Endothelial cell (in vitro differentiated cells): ENCODE data around the gene DRC3. TPM values are rescaled to one million over a fixed set of nuclear protein-coding genes. Genes with fewer than 3 reads are reported as not detected.
A peak's percentile ranks its signal among the peaks of the same experiment; 100 is the strongest.

Experiments
- DNase-seq: peaks from one replicate; pipeline ENCODE4 v3.0.0; 2021; ENCODE audit warnings: low spot score
- H3K27ac Mint-ChIP-seq: one replicate; pipeline ENCODE4 v1.8.0; 2021; ENCODE audit warnings: mixed read lengths, inconsistent platforms; ENCODE audit not compliant: unreplicated experiment
- H3K27me3 Mint-ChIP-seq: one replicate; pipeline ENCODE4 v1.8.0; 2021; ENCODE audit warnings: mild to moderate bottlenecking, moderate library complexity, mixed read lengths, inconsistent platforms; ENCODE audit not compliant: unreplicated experiment
- H3K36me3 Mint-ChIP-seq: one replicate; pipeline ENCODE4 v1.8.0; 2021; ENCODE audit warnings: mild to moderate bottlenecking, low read depth, mixed read lengths, inconsistent platforms; ENCODE audit not compliant: unreplicated experiment
- H3K4me1 Mint-ChIP-seq: one replicate; pipeline ENCODE4 v1.8.0; 2021; ENCODE audit warnings: mild to moderate bottlenecking, mixed read lengths, inconsistent platforms; ENCODE audit not compliant: unreplicated experiment
- H3K4me3 Mint-ChIP-seq: one replicate; pipeline ENCODE4 v1.8.0; 2021; ENCODE audit warnings: mild to moderate bottlenecking, mixed read lengths, inconsistent platforms; ENCODE audit not compliant: unreplicated experiment
- H3K9me3 Mint-ChIP-seq: one replicate; pipeline ENCODE4 v1.8.0; 2021; ENCODE audit warnings: mixed read lengths, inconsistent platforms; ENCODE audit not compliant: unreplicated experiment
- total RNA-seq: library from RNA; stranded (reverse); fragmentation: NEBNext Ultra II Directional; extraction: Animal tissue kit (Norgen Biotek cat#: 25700); gene quantifications from one replicate; pipeline ENCODE4 v1.2.1, GENCODE V29; 2021; ENCODE audit not compliant: unreplicated experiment
- TF ChIP-seq, protein P1 (sequence below): fragments of 200-600 bp; sonication (generic); IDR thresholded peaks from one replicate; pipeline ENCODE4 v1.5.0; 2021; ENCODE audit warnings: antibody characterized with exemption; ENCODE audit not compliant: unreplicated experiment

The DRC3 gene
- total RNA-seq, 1 donor from 2014 or later, result 4.3 TPM

DNA sequence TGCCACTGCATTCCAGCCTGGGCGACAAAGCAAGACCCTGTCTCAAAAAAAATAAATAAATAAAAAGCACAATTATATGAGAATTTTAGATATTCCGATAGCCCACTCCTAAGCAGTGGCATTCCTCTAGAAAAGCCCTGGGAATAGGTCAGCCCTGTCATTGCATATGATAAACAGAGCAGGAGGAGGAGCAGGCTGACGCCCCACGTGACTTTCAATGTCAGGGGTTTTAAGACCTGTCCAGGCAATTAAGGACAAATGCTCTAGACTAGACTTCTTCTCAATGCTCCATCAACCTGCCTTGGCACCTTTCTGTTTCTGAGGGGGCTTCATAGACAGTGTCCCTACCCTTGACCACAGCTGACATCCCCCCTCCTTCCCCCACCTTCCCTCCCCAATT, 8.0 kb upstream of the DRC3 start:
- Mint-ChIP-seq H3K27me3 (peaks cover 1% of the 10 kb centered on the region), H3K4me3 (no peak overlapping the region)

DNA sequence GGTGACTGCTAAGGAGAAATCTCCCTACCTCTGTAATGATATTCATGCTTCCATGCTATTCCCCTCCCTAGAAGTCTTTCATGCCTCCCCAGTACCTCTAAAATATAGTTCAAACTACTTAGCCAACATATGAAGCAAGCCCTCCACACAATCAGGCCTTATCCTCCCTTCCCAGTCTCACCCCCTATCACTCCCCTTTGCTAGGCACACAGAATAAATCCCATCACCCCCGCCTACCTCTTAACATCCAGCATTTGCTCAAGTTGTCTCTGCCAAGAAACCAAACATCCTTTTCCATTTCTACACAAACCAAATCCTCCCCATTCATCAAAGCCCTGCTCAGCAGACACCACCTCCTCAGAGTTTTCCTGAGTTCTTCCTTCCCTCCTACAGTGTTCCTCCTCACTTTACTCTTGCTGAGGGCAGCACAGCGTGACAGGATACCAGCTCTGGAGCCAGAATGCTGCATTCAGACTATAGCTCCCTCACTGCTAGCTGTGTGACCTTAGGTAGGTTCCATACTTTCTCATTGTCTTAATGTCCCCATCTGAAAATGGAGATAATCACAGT, 7.4 kb upstream of the DRC3 start:
- TF ChIP-seq, protein P1, sequence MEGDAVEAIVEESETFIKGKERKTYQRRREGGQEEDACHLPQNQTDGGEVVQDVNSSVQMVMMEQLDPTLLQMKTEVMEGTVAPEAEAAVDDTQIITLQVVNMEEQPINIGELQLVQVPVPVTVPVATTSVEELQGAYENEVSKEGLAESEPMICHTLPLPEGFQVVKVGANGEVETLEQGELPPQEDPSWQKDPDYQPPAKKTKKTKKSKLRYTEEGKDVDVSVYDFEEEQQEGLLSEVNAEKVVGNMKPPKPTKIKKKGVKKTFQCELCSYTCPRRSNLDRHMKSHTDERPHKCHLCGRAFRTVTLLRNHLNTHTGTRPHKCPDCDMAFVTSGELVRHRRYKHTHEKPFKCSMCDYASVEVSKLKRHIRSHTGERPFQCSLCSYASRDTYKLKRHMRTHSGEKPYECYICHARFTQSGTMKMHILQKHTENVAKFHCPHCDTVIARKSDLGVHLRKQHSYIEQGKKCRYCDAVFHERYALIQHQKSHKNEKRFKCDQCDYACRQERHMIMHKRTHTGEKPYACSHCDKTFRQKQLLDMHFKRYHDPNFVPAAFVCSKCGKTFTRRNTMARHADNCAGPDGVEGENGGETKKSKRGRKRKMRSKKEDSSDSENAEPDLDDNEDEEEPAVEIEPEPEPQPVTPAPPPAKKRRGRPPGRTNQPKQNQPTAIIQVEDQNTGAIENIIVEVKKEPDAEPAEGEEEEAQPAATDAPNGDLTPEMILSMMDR, result no peak
- Mint-ChIP-seq H3K9me3 (no peaks in the 10 kb centered on the region), H3K36me3 (no peaks in the 10 kb centered on the region), H3K4me3 (no peak overlapping the region), H3K4me1 (peaks cover 14% of the 10 kb centered on the region), H3K27ac (peak overlapping the region; percentile 62), H3K27me3 (peaks cover 2% of the 10 kb centered on the region)
- DNase-seq, result no peak

More for the DNA sequence above, 8.0 kb upstream of the DRC3 start:
- Mint-ChIP-seq H3K9me3 (no peaks in the 10 kb centered on the region), H3K36me3 (no peaks in the 10 kb centered on the region), H3K4me1 (peaks cover 17% of the 10 kb centered on the region), H3K27ac (no peak overlapping the region)
- TF ChIP-seq, protein P1, result no peak
- no peak for DNase-seq

DNA sequence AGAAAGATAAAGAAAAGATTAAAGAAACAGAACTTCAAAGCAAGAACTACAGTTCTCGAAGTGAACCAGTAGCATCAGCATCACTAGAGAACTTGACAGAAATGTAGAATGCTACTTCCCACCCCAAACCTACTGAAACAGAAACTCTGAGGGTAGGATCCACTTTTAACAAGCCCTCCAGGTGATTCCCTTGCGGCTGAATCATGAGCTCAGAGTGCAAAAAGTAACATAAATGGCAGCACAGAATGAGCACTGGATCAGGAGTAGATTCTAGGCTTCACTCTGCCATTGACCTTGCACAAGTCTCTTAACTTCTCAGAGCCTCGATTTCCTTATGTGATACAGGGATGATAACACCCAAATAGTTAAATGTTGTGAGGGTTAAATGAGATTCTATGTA, 6.3 kb upstream of the DRC3 start:
- H3K27me3 Mint-ChIP-seq, result peaks cover 4% of the 10 kb centered on the region
- no peak for DNase-seq
- H3K4me1 Mint-ChIP-seq, result peaks cover 17% of the 10 kb centered on the region
- H3K9me3 Mint-ChIP-seq, result no peaks in the 10 kb centered on the region
- H3K4me3 Mint-ChIP-seq, result no peak overlapping the region
- TF ChIP-seq, protein P1, result no peak
- H3K27ac Mint-ChIP-seq, result no peak overlapping the region
- no peaks in the 10 kb centered on the region for H3K36me3 Mint-ChIP-seq

DNA sequence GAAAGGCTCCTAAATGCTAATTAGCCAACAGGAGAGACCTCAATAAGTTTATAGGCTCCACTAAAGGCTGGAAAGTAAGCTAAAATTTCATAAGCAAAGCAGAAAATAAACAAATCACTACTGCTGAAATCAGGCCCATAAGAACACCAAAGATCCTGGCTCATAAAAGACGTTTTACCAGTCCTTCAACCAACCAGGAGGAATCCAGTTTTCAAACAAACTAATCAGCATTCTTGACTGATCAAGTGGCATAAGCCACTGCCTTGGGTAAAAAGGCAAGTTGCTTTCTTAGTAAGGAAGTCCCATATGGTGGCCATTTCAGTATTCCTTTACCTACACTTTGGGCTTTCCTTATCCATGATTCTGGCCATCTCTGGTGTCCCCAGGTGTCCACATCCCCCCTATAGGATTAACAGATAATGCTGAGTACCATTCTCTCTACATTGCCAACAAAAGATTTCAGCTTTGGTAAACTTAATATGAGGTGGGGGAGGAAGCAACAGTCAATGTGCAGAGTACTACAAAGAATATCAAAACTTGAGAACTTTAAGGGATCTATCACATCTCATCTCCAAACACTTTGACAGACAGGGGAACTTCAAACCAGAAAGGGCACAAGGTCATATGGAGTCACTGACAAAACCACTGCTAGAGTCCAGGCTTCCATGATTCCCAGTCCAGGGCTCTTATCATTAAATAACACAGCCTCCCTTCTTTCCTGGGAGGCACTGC, 1.8 kb upstream of the DRC3 start:
- DNase-seq, result no peak

More for the DNA sequence above, 1.8 kb upstream of the DRC3 start:
- Mint-ChIP-seq H3K4me3 (peak overlapping the region; percentile 86), H3K4me1 (peaks cover 14% of the 10 kb centered on the region), H3K27ac (peak overlapping the region; percentile 53), H3K27me3 (peaks cover 9% of the 10 kb centered on the region), H3K36me3 (no peaks in the 10 kb centered on the region), H3K9me3 (no peaks in the 10 kb centered on the region)
- TF ChIP-seq, protein P1, result no peak
